Measurements from ENCODE around the gene SEPTIN10. TPM values are rescaled to one million over a fixed set of nuclear protein-coding genes. Genes with fewer than 3 reads are reported as not detected.
A peak's percentile ranks its signal among the peaks of the same experiment; 100 is the strongest.

Gene SEPTIN10
- total RNA-seq, 2 experiments from 2014 or later = 8.4 to 9.8 TPM

DNA sequence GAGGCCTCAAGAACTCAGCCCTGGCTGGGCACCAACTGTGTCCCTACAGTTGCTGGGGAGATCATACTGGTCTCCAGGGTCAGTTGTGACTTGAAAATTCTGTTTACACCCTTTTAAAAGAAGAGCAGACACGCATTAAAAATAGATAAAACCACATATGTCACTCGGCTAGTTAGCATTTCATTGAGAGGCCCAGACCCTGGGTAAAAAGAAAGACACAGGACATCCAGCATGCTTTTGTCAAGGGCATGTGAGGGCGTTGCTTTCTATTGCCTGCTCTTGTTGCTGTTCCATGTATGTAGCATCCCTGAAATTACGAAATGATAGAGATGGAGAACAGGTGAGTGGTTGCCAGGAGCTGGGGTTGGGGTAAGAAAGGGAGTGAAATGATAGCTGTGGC is 94.3 kb downstream of the SEPTIN10 start:
- Mint-ChIP-seq H3K9me3 (no peaks in the 10 kb centered on the region), H3K4me3 (no peak overlapping the region), H3K27me3 (no peaks in the 10 kb centered on the region), H3K36me3 (no peaks in the 10 kb centered on the region), H3K4me1 (ENCODE audit: low read depth) (peaks cover 4% of the 10 kb centered on the region), H3K27ac (no peak overlapping the region)
- ChIA-PET CTCF (interaction anchor here (0.8 to 1.2 kb wide), 2 partner anchors 9 to 391 kb away, joined by 3 to 7 read pairs; no protein-coding TSS in a partner anchor), POLR2A (no interaction called here)
- no peak for DNase-seq
- intact Hi-C loops (cut with micrococcal nuclease) = no loop called here

DNA sequence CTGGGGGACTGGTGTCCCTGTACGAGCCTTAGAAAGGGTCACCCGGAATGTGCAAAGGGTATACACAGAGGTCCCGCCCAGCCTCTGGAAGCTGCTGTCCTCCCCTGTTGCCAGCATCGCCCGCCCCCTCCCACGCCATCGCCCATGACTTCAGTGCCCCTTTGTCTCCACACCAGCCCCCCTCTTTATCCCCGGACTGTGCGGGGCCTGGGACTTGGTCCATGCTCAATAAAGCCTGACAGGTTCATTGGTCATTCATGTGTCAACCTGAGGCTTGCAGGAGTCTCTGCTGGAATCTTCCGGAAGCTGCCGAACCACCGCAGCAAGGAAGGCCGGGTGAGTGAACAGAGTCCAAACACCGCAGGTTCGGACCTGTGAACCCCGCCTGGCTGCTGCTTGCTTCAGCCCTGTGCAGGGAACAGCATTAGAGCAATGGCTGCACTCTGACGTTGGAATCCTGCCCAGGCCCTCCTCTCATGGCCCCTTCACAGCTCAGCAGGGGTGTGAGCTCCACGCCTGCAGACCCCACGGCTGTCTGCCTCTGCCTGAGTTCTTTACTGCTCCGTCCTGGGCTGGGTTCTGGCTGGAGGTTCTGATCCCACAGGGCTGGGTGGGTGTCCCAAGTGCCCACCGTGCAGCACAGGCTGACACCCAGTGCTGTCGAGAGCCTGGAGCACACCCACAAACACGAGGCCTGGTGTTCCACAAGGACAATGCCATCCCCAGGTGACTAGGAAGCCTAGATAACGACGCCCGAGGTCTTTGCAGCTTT is 96.5 kb downstream of the SEPTIN10 start:
- no peaks in the 10 kb centered on the region for H3K9me3 Mint-ChIP-seq
- no peak for DNase-seq
- ChIA-PET CTCF (interaction anchor here (1.4 kb wide), 1 partner anchor 29 kb away, joined by 4 read pairs; no protein-coding TSS in a partner anchor), POLR2A (no interaction called here)
- H3K27ac Mint-ChIP-seq = no peak overlapping the region
- no peaks in the 10 kb centered on the region for H3K27me3 Mint-ChIP-seq
- peaks cover 13% of the 10 kb centered on the region for H3K4me1 Mint-ChIP-seq (ENCODE audit: low read depth)
- intact Hi-C loops (cut with micrococcal nuclease) = no loop called here
- no peaks in the 10 kb centered on the region for H3K36me3 Mint-ChIP-seq
- H3K4me3 Mint-ChIP-seq = no peak overlapping the region

DNA sequence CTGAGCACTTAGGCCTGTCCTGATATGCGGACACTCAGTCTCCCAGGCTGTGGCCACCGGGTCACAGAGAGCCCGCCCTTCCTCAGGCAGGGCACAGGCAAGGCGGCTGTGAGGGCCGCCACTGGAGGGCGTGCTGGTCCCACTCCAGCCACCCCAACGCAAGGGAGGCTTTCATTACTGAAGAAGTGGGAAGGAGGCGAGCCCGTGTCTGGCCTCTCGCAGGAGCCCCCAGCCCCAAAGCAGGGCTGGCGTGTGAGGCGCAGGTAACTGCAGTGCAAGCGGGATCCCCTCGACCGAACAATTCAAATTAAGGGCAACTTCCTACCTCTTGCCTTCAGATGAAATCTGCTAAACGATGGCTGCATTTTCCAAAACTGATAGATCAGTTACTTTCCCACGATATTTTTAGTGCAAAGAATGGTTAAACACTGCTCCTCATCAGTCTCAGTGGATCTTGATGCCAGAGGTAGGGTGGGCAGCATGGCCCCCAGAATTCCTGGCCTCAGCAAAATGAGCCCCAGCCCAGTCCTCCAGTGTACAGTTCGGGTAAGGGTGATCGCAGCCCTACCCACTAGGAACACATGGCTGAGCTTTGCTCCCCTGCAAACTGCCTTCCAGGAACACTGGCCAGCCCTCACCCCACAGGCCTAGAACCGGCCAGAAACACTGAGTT is 97.2 kb downstream of the SEPTIN10 start:
- intact Hi-C loops (cut with micrococcal nuclease) = no loop called here
- ChIA-PET CTCF (no interaction called here), POLR2A (no interaction called here)
- Mint-ChIP-seq H3K36me3 (no peaks in the 10 kb centered on the region), H3K4me1 (ENCODE audit: low read depth) (peaks cover 13% of the 10 kb centered on the region), H3K27me3 (no peaks in the 10 kb centered on the region), H3K4me3 (no peak overlapping the region), H3K9me3 (no peaks in the 10 kb centered on the region), H3K27ac (no peak overlapping the region)
- peak; percentile 45 for DNase-seq

DNA sequence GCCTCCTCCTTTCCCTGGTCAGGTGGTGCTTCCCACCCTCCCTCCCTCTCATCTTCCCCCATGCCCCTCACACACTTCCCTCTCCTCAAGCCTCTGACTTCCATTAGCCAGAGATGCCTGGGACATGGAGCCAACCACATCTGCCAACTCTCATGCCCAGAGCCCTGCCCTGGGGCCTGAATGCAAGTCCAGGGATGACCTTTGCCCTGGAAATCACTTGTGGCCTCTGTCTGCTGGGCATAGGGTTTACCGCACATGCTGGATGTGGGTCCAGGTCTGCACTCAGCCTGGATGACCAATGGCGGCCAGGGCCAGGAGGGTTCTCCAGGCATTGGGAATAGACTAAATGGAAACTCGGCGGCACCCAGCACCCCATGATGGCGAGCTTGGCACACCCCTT is 98.9 kb downstream of the SEPTIN10 start:
- Mint-ChIP-seq H3K36me3 (no peaks in the 10 kb centered on the region), H3K4me1 (ENCODE audit: low read depth) (peaks cover 15% of the 10 kb centered on the region), H3K9me3 (no peaks in the 10 kb centered on the region), H3K4me3 (no peak overlapping the region), H3K27me3 (no peaks in the 10 kb centered on the region), H3K27ac (no peak overlapping the region)
- ChIA-PET POLR2A (no interaction called here), CTCF (no interaction called here)
- no peak for DNase-seq
- intact Hi-C loops (cut with micrococcal nuclease) = loop anchor here (5.0 kb wide), 1 partner anchor 303 kb away; no protein-coding TSS in a partner anchor

- intact Hi-C loops (cut with micrococcal nuclease) = loop anchor here (5.0 kb wide), 1 partner anchor 302 kb away; no protein-coding TSS in a partner anchor
- POLR2A ChIA-PET = no interaction called here
- no peaks in the 10 kb centered on the region for H3K36me3 Mint-ChIP-seq
- H3K4me3 Mint-ChIP-seq = no peak overlapping the region
- H3K9me3 Mint-ChIP-seq = no peaks in the 10 kb centered on the region
- peak; percentile 69 for DNase-seq
- H3K27me3 Mint-ChIP-seq = no peaks in the 10 kb centered on the region
- CTCF ChIA-PET = interaction anchor here (0.8 to 1.3 kb wide), 2 partner anchors 10 to 32 kb away, joined by 3 to 5 read pairs; no protein-coding TSS in a partner anchor
- no peak overlapping the region for H3K27ac Mint-ChIP-seq
- peaks cover 15% of the 10 kb centered on the region for H3K4me1 Mint-ChIP-seq (ENCODE audit: low read depth)
Measured at GRCh38 chr2:109513749-109514588, 99.8 kb downstream of the SEPTIN10 start.

DNA sequence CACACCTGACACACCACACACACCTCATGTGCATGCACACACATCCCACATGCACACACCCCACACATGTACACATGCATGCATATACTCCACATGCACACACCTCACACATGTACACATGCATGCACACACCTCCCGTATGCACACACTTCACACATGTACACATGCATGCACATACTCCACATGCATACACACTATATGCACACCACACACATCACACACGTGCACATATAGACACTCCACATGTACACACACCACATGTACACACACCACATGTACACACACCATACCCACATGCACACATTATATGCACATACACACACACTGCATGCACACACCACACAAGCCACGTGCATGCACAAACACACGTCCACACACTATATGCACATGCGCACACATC is 100.5 kb downstream of the SEPTIN10 start:
- no peak for DNase-seq
- CTCF ChIA-PET = interaction anchor here (1.3 kb wide), 1 partner anchor 33 kb away, joined by 5 read pairs; no protein-coding TSS in a partner anchor
- POLR2A ChIA-PET = no interaction called here
- intact Hi-C loops (cut with micrococcal nuclease) = loop anchor here (5.0 kb wide), 1 partner anchor 301 kb away; no protein-coding TSS in a partner anchor
- H3K9me3 Mint-ChIP-seq = no peaks in the 10 kb centered on the region
- H3K27me3 Mint-ChIP-seq = no peaks in the 10 kb centered on the region
- no peak overlapping the region for H3K4me3 Mint-ChIP-seq
- H3K27ac Mint-ChIP-seq = no peak overlapping the region
- H3K36me3 Mint-ChIP-seq = no peaks in the 10 kb centered on the region
- peaks cover 15% of the 10 kb centered on the region for H3K4me1 Mint-ChIP-seq (ENCODE audit: low read depth)

DNA sequence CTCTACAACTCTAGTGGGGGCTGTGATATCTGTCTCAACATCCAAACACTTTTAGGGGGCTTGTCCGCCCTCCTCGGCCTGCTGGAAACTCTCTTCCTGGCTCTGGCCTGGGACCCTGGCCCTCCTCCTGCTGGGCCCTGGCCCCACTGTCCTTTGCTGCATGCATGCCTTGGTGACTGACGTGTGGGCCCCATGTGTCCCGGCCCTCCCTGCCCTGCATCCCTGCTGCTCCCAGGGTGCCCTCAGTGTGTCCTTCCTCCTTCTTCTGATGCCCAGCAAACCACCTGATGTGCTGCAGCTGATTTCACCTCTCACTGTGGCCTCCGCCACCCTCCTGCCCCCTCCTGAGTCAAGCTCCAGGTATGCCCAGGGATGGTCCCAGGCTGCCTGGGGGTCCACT is 101.7 kb downstream of the SEPTIN10 start:
- H3K4me3 Mint-ChIP-seq = no peak overlapping the region

DNA sequence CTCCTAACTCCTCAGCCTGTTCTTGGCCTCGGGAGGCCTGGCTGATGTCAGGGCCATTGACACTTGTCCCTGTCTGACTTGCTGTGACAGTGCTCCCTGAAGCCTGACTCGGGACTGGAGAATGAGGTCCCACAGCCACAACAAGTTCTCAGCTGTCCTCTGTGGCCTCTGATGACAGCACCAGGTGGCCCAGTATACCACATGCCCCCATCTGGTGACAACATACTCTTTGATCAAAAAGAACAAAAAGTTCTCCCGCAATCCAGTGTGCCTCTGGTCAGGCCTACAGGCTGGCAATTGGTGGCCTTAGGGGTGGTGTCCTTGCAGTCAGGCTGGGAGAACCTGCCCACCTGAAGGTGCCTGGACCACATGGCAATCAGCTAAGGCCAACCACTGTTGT is 102.6 kb downstream of the SEPTIN10 start:
- DNase-seq = no peak
- H3K4me3 Mint-ChIP-seq = no peak overlapping the region
- H3K36me3 Mint-ChIP-seq = no peaks in the 10 kb centered on the region
- intact Hi-C loops (cut with micrococcal nuclease) = loop anchor here (5.0 kb wide), 1 partner anchor 299 kb away; no protein-coding TSS in a partner anchor
- H3K27ac Mint-ChIP-seq = no peak overlapping the region
- peaks cover 15% of the 10 kb centered on the region for H3K4me1 Mint-ChIP-seq (ENCODE audit: low read depth)
- no peaks in the 10 kb centered on the region for H3K9me3 Mint-ChIP-seq
- ChIA-PET POLR2A (no interaction called here), CTCF (interaction anchor here (0.9 to 4.5 kb wide), 12 partner anchors 9 to 479 kb away, joined by 3 to 72 read pairs (median 6); partner anchors contain the start of gene SH3RF3)
- no peaks in the 10 kb centered on the region for H3K27me3 Mint-ChIP-seq

More for the DNA sequence above, 101.7 kb downstream of the SEPTIN10 start:
- H3K4me1 Mint-ChIP-seq (ENCODE audit: low read depth) = peaks cover 15% of the 10 kb centered on the region
- CTCF ChIA-PET = interaction anchor here (0.6 to 2.7 kb wide), 2 partner anchors 36 to 135 kb away, joined by 3 to 7 read pairs; no protein-coding TSS in a partner anchor
- H3K9me3 Mint-ChIP-seq = no peaks in the 10 kb centered on the region
- DNase-seq = no peak
- POLR2A ChIA-PET = no interaction called here
- H3K27me3 Mint-ChIP-seq = no peaks in the 10 kb centered on the region
- no peaks in the 10 kb centered on the region for H3K36me3 Mint-ChIP-seq
- intact Hi-C loops (cut with micrococcal nuclease) = loop anchor here (5.0 kb wide), 1 partner anchor 300 kb away; no protein-coding TSS in a partner anchor
- H3K27ac Mint-ChIP-seq = no peak overlapping the region

- Mint-ChIP-seq H3K4me1 (ENCODE audit: low read depth) (peaks cover 15% of the 10 kb centered on the region), H3K36me3 (no peaks in the 10 kb centered on the region), H3K27ac (no peak overlapping the region), H3K4me3 (no peak overlapping the region), H3K27me3 (no peaks in the 10 kb centered on the region), H3K9me3 (no peaks in the 10 kb centered on the region)
- DNase-seq = peak; percentile 83
- intact Hi-C loops (cut with micrococcal nuclease) = loop anchor here (1.0 to 5.0 kb wide), 2 partner anchors 298 to 384 kb away; no protein-coding TSS in a partner anchor
- CTCF ChIA-PET = interaction anchor here (0.6 to 4.5 kb wide), 43 partner anchors 9 to 656 kb away, joined by 3 to 72 read pairs (median 4); partner anchors contain the start of gene SH3RF3
- POLR2A ChIA-PET = no interaction called here
Measured at GRCh38 chr2:109510136-109511028, 103.4 kb downstream of the SEPTIN10 start.

GRCh38 chr2:109508556-109508955 is 105.2 kb downstream of the SEPTIN10 start:
- ChIA-PET POLR2A (no interaction called here), CTCF (interaction anchor here (4.5 kb wide), 1 partner anchor 381 kb away, joined by 72 read pairs; the partner anchor contains the start of gene SH3RF3)
- DNase-seq = no peak
- H3K27me3 Mint-ChIP-seq = no peaks in the 10 kb centered on the region
- intact Hi-C loops (cut with micrococcal nuclease) = no loop called here
- H3K4me1 Mint-ChIP-seq (ENCODE audit: low read depth) = peaks cover 4% of the 10 kb centered on the region
- H3K27ac Mint-ChIP-seq = no peak overlapping the region
- H3K36me3 Mint-ChIP-seq = no peaks in the 10 kb centered on the region
- H3K4me3 Mint-ChIP-seq = no peak overlapping the region
- H3K9me3 Mint-ChIP-seq = no peaks in the 10 kb centered on the region

GRCh38 chr2:109507828-109508227 is 105.9 kb downstream of the SEPTIN10 start:
- H3K27ac Mint-ChIP-seq = no peak overlapping the region
- ChIA-PET POLR2A (no interaction called here), CTCF (interaction anchor here (4.5 kb wide), 1 partner anchor 381 kb away, joined by 72 read pairs; the partner anchor contains the start of gene SH3RF3)
- H3K27me3 Mint-ChIP-seq = no peaks in the 10 kb centered on the region
- H3K36me3 Mint-ChIP-seq = no peaks in the 10 kb centered on the region
- DNase-seq = no peak
- H3K4me3 Mint-ChIP-seq = no peak overlapping the region
- intact Hi-C loops (cut with micrococcal nuclease) = no loop called here
- H3K9me3 Mint-ChIP-seq = no peaks in the 10 kb centered on the region
- H3K4me1 Mint-ChIP-seq (ENCODE audit: low read depth) = peaks cover 2% of the 10 kb centered on the region
